ENCODE results near the gene MYT1. TPM values are rescaled to one million over a fixed set of nuclear protein-coding genes. Genes with fewer than 3 reads are reported as not detected.

The MYT1 gene
- total and polyA plus RNA-seq, 3 donors from 2014 or later = 1.7 to 22.2 (median 2.9) TPM

GRCh38 chr20:64158346-64159285 is 5.6 kb upstream of the MYT1 start:
- H3K9me3 ChIP-seq = no peaks in the 10 kb centered on the region
- intact Hi-C loops (cut with DNase I; ENCODE audit: low total_unique reads) = no loop called here
- WGBS, 2 donors = 83% methylated on average over 8 to 9 of the region's 9 CpGs
- DNase-seq = no peak
- no peaks in the 10 kb centered on the region for H3K4me1 ChIP-seq
- TF ChIP-seq POLR2A (IDR thresholded peaks at IDR 0.05) (no peak), CTCF (IDR thresholded peaks at IDR 0.05) (no peak)
- no peaks in the 10 kb centered on the region for H3K27me3 ChIP-seq
- no peak overlapping the region for H3K27ac ChIP-seq
- no peaks in the 10 kb centered on the region for H3K36me3 ChIP-seq (ENCODE audit: low read depth, missing control alignments)
- H3K4me3 ChIP-seq = no peak overlapping the region

DNA sequence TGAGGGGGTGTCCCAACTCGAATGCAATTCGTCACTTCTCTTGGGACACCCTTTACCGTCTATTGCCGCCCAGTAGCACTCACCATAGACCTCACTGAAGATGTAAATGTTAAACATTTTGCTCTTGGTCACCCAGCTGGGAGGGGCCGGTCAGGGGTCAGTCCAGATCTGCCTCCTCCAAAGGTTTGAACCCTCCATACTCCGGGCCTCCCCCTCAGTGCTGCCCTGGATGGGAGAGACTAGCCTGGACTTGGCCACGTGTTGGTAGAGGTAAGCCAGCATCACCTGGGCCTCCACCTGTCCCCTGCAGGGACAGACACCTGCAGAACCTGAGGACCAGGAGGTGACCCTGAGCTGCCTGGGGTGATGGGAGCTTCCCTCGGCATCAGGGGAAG is 5.0 kb upstream of the MYT1 start:
- intact Hi-C loops (cut with DNase I; ENCODE audit: low total_unique reads) = no loop called here
- Histone ChIP-seq H3K4me1 (no peaks in the 10 kb centered on the region), H3K4me3 (no peak overlapping the region), H3K9me3 (no peaks in the 10 kb centered on the region), H3K36me3 (ENCODE audit: low read depth, missing control alignments) (no peaks in the 10 kb centered on the region), H3K27me3 (no peaks in the 10 kb centered on the region), H3K27ac (no peak overlapping the region)
- no peak for DNase-seq
- WGBS, 2 donors = 87 to 88% methylated on average over 5 to 8 of the region's 8 CpGs
- TF ChIP-seq CTCF (IDR thresholded peaks at IDR 0.05) (no peak), POLR2A (IDR thresholded peaks at IDR 0.05) (no peak)

- WGBS, 2 donors = 66 to 67% methylated on average over 4 to 7 of the region's 7 CpGs
- Histone ChIP-seq H3K27me3 (no peaks in the 10 kb centered on the region), H3K9me3 (no peaks in the 10 kb centered on the region), H3K4me3 (no peak overlapping the region), H3K4me1 (no peaks in the 10 kb centered on the region), H3K36me3 (ENCODE audit: low read depth, missing control alignments) (no peaks in the 10 kb centered on the region), H3K27ac (no peak overlapping the region)
- no peak for DNase-seq
- intact Hi-C loops (cut with DNase I; ENCODE audit: low total_unique reads) = no loop called here
- TF ChIP-seq POLR2A (IDR thresholded peaks at IDR 0.05) (no peak), CTCF (IDR thresholded peaks at IDR 0.05) (no peak)
These were observed 4.5 kb upstream of the MYT1 start for GRCh38 chr20:64159711-64160110.

DNA sequence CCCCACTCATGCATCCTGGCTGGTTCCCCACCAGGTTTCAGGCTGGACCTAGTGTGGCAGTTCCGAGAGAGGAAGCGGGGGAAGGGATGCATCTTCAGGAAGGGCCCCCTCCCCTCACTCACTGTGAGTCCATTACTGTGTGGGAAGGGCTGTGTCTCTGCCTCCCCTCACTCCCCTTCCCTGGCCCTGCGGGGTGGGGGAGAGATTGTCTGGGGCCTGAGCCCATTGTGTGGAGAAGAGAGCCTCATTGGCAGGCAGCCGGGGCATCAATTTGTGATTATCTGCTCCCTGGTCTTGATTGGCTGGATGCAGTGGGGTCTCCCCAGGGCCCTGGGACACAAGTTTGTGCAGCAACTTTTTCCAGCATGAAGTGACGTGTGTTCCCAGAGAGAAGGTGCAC is 4.1 kb upstream of the MYT1 start:
- H3K27ac ChIP-seq = no peak overlapping the region
- DNase-seq = no peak
- H3K27me3 ChIP-seq = no peaks in the 10 kb centered on the region
- H3K4me3 ChIP-seq = no peak overlapping the region
- H3K36me3 ChIP-seq (ENCODE audit: low read depth, missing control alignments) = no peaks in the 10 kb centered on the region
- intact Hi-C loops (cut with DNase I; ENCODE audit: low total_unique reads) = no loop called here
- no peaks in the 10 kb centered on the region for H3K9me3 ChIP-seq
- WGBS, 2 donors = 32 to 52% methylated on average over 2 to 5 of the region's 5 CpGs
- no peaks in the 10 kb centered on the region for H3K4me1 ChIP-seq
- TF ChIP-seq CTCF (IDR thresholded peaks at IDR 0.05) (no peak), POLR2A (IDR thresholded peaks at IDR 0.05) (no peak)
